Endothelial cell (in vitro differentiated cells): Measurements from ENCODE around the gene ALDH1A3. TPM values are rescaled to one million over a fixed set of nuclear protein-coding genes. Genes with fewer than 3 reads are reported as not detected.

ENCODE experiments used
- DNase-seq: peaks from one replicate; pipeline ENCODE4 v3.0.0; 2021; ENCODE audit warnings: low spot score
- H3K27ac Mint-ChIP-seq: one replicate; pipeline ENCODE4 v1.8.0; 2021; ENCODE audit warnings: mixed read lengths, inconsistent platforms; ENCODE audit not compliant: unreplicated experiment
- H3K27me3 Mint-ChIP-seq: one replicate; pipeline ENCODE4 v1.8.0; 2021; ENCODE audit warnings: mild to moderate bottlenecking, moderate library complexity, mixed read lengths, inconsistent platforms; ENCODE audit not compliant: unreplicated experiment
- H3K36me3 Mint-ChIP-seq: one replicate; pipeline ENCODE4 v1.8.0; 2021; ENCODE audit warnings: mild to moderate bottlenecking, low read depth, mixed read lengths, inconsistent platforms; ENCODE audit not compliant: unreplicated experiment
- H3K4me1 Mint-ChIP-seq: one replicate; pipeline ENCODE4 v1.8.0; 2021; ENCODE audit warnings: mild to moderate bottlenecking, mixed read lengths, inconsistent platforms; ENCODE audit not compliant: unreplicated experiment
- H3K4me3 Mint-ChIP-seq: one replicate; pipeline ENCODE4 v1.8.0; 2021; ENCODE audit warnings: mild to moderate bottlenecking, mixed read lengths, inconsistent platforms; ENCODE audit not compliant: unreplicated experiment
- H3K9me3 Mint-ChIP-seq: one replicate; pipeline ENCODE4 v1.8.0; 2021; ENCODE audit warnings: mixed read lengths, inconsistent platforms; ENCODE audit not compliant: unreplicated experiment
- CTCF ChIP-seq: fragments of 200-600 bp; sonication (generic); IDR thresholded peaks from one replicate; pipeline ENCODE4 v1.5.0; 2021; ENCODE audit warnings: antibody characterized with exemption; ENCODE audit not compliant: unreplicated experiment
- total RNA-seq: library from RNA; stranded (reverse); fragmentation: NEBNext Ultra II Directional; extraction: Animal tissue kit (Norgen Biotek cat#: 25700); gene quantifications from one replicate; pipeline ENCODE4 v1.2.1, GENCODE V29; 2021; ENCODE audit not compliant: unreplicated experiment

ALDH1A3 gene
- total RNA-seq, 1 donor from 2014 or later = 13.9 TPM

- peaks cover 7% of the 10 kb centered on the region for H3K27me3 Mint-ChIP-seq
- no peak overlapping the region for H3K4me3 Mint-ChIP-seq
- no peaks in the 10 kb centered on the region for H3K9me3 Mint-ChIP-seq
- no peak for TF ChIP-seq CTCF
- peaks cover 6% of the 10 kb centered on the region for H3K4me1 Mint-ChIP-seq
- peaks cover 4% of the 10 kb centered on the region for H3K36me3 Mint-ChIP-seq
- no peak overlapping the region for H3K27ac Mint-ChIP-seq
- DNase-seq = no peak
Observed at GRCh38 chr15:100859970-100860828, 19.4 kb upstream of the ALDH1A3 start.

- Mint-ChIP-seq H3K4me1 (peaks cover 6% of the 10 kb centered on the region), H3K36me3 (no peaks in the 10 kb centered on the region), H3K9me3 (no peaks in the 10 kb centered on the region), H3K27me3 (peaks cover 7% of the 10 kb centered on the region), H3K27ac (no peak overlapping the region), H3K4me3 (no peak overlapping the region)
- TF ChIP-seq CTCF = no peak
- no peak for DNase-seq
Observed at GRCh38 chr15:100860829-100861510, 18.7 kb upstream of the ALDH1A3 start.

GRCh38 chr15:100861511-100861991, 18.1 kb upstream of the ALDH1A3 start:
- Mint-ChIP-seq H3K4me1 (peaks cover 6% of the 10 kb centered on the region), H3K4me3 (no peak overlapping the region), H3K27ac (no peak overlapping the region), H3K27me3 (peaks cover 7% of the 10 kb centered on the region), H3K36me3 (no peaks in the 10 kb centered on the region), H3K9me3 (no peaks in the 10 kb centered on the region)
- no peak for DNase-seq
- TF ChIP-seq CTCF = no peak

- Mint-ChIP-seq H3K4me3 (no peak overlapping the region), H3K27ac (no peak overlapping the region), H3K9me3 (no peaks in the 10 kb centered on the region), H3K4me1 (peaks cover 4% of the 10 kb centered on the region), H3K27me3 (peaks cover 7% of the 10 kb centered on the region), H3K36me3 (no peaks in the 10 kb centered on the region)
- no peak for DNase-seq
- no peak for TF ChIP-seq CTCF
Observed at GRCh38 chr15:100862162-100862561, 17.5 kb upstream of the ALDH1A3 start.
